ENCODE results near the gene GPATCH1. TPM values are rescaled to one million over a fixed set of nuclear protein-coding genes. Genes with fewer than 3 reads are reported as not detected.

GPATCH1 gene
- total and polyA plus RNA-seq, 2 of the 8 experiments (the other 6 are each of a cell fraction or from before 2014, with no cell fraction given), result 4.3 to 8.2 TPM

DNA sequence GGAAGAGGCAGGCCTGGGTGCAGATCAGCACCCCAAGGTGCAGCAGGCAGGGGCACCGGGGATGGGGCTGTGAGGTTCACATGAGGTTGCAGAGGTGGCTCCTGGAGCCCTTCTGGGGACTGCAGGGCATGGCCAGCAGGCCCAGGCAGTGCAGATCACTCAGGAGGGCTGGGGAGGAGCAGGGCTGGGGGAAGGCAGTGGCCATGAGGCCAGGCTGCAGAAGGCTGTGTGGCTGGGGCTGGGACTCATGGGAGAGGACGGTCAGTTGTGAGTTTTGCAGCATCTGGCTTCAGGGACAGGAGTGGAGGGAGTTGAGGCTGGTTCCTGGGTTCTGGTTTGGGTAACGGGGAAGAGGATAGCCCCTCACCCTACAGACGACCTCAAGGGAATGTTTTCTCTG, 58.2 kb downstream of the GPATCH1 start:
- H3K4me2 ChIP-seq (ENCODE audit: insufficient read depth in 1 of 2, low read depth in 2 of 2, low read length in 2 of 2), result no peak overlapping the region
- no peak overlapping the region for H3K27ac ChIP-seq (ENCODE audit: low read depth, low read length)
- no peak for DNase-seq (ENCODE audit: low read depth in 1 of 2, low spot score in 2 of 2)
- no peaks in the 10 kb centered on the region for H4K20me1 ChIP-seq (replicated peaks in 1 of 2; ENCODE audit: control insufficient read depth in 1 of 2, insufficient read depth in 2 of 2, low read length in 2 of 2)
- FAIRE-seq, result no peak
- no peak overlapping the region for H3K9ac ChIP-seq (replicated peaks in 1 of 4; ENCODE audit: extremely low read depth in 1 of 4, low read depth in 3 of 4, low read length in 3 of 4)
- H2BK20ac ChIP-seq (ENCODE audit: low read length), result no peak overlapping the region
- peak overlapping the region; percentile 53 for H2AFZ ChIP-seq (ENCODE audit: low read length)
- H3K79me2 ChIP-seq (ENCODE audit: control insufficient read depth in 1 of 2, insufficient read depth in 2 of 2, low read length in 2 of 2), result no peaks in the 10 kb centered on the region
- H3K23me2 ChIP-seq (ENCODE audit: low read depth, low read length), result no peaks in the 10 kb centered on the region
- H2BK120ac ChIP-seq (replicated peaks; ENCODE audit: low read depth, low read length), result no peak overlapping the region
- no peak overlapping the region for H3K4ac ChIP-seq (replicated peaks; ENCODE audit: insufficient read length, low read depth, low read length)
- H2BK5ac ChIP-seq (ENCODE audit: low read depth, low read length), result no peak overlapping the region
- H3K27me3 ChIP-seq (replicated peaks in 1 of 4; ENCODE audit: control insufficient read depth in 3 of 4, extremely low read depth in 1 of 4, insufficient read depth in 3 of 4, low read length in 3 of 4), result no peaks in the 10 kb centered on the region
- H3K56ac ChIP-seq (replicated peaks; ENCODE audit: insufficient read length, low read depth, low read length), result no peak overlapping the region
- ChIA-PET POLR2A (ENCODE audit: partially characterized antibody) (interaction anchor here (2.2 kb wide), 1 partner anchor 38 kb away, joined by 7 read pairs; no protein-coding TSS in a partner anchor), CTCF (ENCODE audit: partially characterized antibody) (interaction anchor here (1.1 to 2.2 kb wide), 4 partner anchors 12 to 53 kb away, joined by 3 to 7 read pairs (median 4); no protein-coding TSS in a partner anchor)
- WGBS, 2 experiments (ENCODE audit: extremely low coverage in 1 of 2, insufficient coverage in 1 of 2, insufficient read length in 1 of 2, insufficient replicate concordance in 2 of 2, low coverage in 1 of 2, low lambda C conversion rate in 2 of 2, missing lambda C conversion rate in 1 of 2), result 70% methylated on average over 4 of the region's 4 CpGs; no CpG with 5 or more reads in 1 of the 2 experiments
- H3K23ac ChIP-seq (ENCODE audit: insufficient read length), result no peak overlapping the region
- peaks cover 0 to 2% (median 0%) of the 10 kb centered on the region in 4 experiments; a peak in 1 of 7 replicates for H3K4me1 ChIP-seq (replicated peaks in 1 of 4; ENCODE audit: control insufficient read depth in 3 of 4, insufficient read depth in 4 of 4, low read length in 3 of 4)
- H2BK12ac ChIP-seq (ENCODE audit: low read depth, low read length), result no peak overlapping the region
- H2BK15ac ChIP-seq (ENCODE audit: low read length), result no peak overlapping the region
- H4K8ac ChIP-seq (ENCODE audit: extremely low read depth, insufficient read depth, low read length), result peak overlapping the region; percentile 11; the same call in 1 of the 2 replicates
- H4K5ac ChIP-seq (ENCODE audit: insufficient read length, low read depth, low read length), result no peak overlapping the region
- H3K79me1 ChIP-seq (ENCODE audit: low read depth, low read length), result no peaks in the 10 kb centered on the region
- no peaks in the 10 kb centered on the region for H3K36me3 ChIP-seq (ENCODE audit: control insufficient read depth in 2 of 4, insufficient read depth in 4 of 4, low read length in 3 of 4)
- no peak overlapping the region for H2AK5ac ChIP-seq (ENCODE audit: low read depth, low read length)
- no peaks in the 10 kb centered on the region for H3K9me3 ChIP-seq (ENCODE audit: insufficient read depth in 2 of 2, low read depth in 1 of 2, low read length in 1 of 2)
- H3K4me3 ChIP-seq (ENCODE audit: extremely low read depth in 1 of 4, insufficient read depth in 2 of 4, low read depth in 3 of 4, low read length in 4 of 4), result no peak overlapping the region
- no peak overlapping the region for H4K91ac ChIP-seq (replicated peaks; ENCODE audit: insufficient read length, low read length)
- H3K14ac ChIP-seq (ENCODE audit: insufficient read length), result no peak overlapping the region
- no peak overlapping the region for H3K18ac ChIP-seq (ENCODE audit: extremely low read depth, low read length)
- TF ChIP-seq GTF2F1 (IDR thresholded peaks at IDR 0.05; ENCODE audit: borderline replicate concordance, low read depth, low read length) (no peak), EZH2 (IDR thresholded peaks at IDR 0.05; ENCODE audit: low read depth, low read length, severe bottlenecking) (no peak), JUND (IDR thresholded peaks at IDR 0.05; ENCODE audit: low read length) (no peak)
- TF ChIP-seq, protein P1, sequence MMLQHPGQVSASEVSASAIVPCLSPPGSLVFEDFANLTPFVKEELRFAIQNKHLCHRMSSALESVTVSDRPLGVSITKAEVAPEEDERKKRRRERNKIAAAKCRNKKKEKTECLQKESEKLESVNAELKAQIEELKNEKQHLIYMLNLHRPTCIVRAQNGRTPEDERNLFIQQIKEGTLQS (IDR thresholded peaks at IDR 0.05; ENCODE audit: insufficient read depth, low read depth, low read length), result no peak
